Fibroblast of mammary gland (primary cell): ENCODE results near the gene QPCT.

Experiments
- DNase-seq: peaks from one replicate; pipeline ENCODE4 v3.0.0-alpha.2; 2010; ENCODE audit warnings: low read depth
- H3K4me3 ChIP-seq: 2 replicates; pipeline ENCODE4 v1.5.1; 2011; ENCODE audit warnings: low read depth, mild to moderate bottlenecking, low read length, moderate library complexity; ENCODE audit not compliant: control insufficient read depth
- CTCF ChIP-seq: conservative IDR thresholded peaks from 2 replicates; pipeline ENCODE4 v1.5.1; 2011; ENCODE audit warnings: low read depth, low read length, inconsistent platforms; ENCODE audit not compliant: control insufficient read depth, insufficient read depth

The QPCT gene

DNA sequence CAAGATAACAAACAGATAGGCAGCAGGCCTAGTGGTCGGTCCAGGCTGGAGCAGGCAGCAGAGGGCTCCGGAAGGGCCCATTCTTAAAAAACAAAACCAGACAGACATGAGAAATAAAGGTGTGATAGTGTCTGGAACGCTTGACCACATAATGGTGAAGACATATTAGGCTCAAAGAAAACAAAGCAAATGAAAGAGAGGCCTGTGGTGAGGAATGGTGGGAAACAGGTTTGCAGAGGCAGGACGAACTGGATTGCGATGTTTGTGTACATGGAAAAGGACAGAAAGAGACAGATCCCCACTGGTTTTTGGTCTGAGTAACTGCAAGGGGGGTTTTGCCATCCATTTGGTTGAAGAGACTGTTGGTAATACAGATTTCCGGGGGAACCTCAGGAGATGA, 19.9 kb downstream of the QPCT start:
- no peak overlapping the region for H3K4me3 ChIP-seq
- no peak for TF ChIP-seq CTCF
- DNase-seq = no peak

DNA sequence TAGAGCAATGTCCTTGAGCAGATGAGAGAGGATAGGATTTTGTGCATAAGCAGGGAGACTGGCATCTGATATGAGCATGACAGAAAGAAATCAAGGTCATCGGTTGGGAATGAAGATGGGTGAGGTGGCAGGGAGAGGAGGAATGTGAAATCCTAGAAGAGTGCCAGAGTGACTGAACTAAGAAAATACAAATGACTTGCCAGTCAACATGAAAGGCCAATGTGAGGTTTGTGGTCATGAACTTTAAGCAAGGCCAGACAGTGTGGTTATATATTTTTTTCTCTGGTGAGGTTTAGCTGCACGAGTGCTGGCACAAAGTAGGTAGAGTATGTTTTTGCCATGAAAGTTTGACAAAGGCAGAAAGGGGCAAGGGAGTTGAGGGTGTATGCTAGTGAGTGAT, 21.2 kb downstream of the QPCT start:
- DNase-seq = no peak
- no peak overlapping the region for H3K4me3 ChIP-seq
- TF ChIP-seq CTCF = no peak

GRCh38 chr2:37366773-37367172, 22.3 kb downstream of the QPCT start:
- no peak for TF ChIP-seq CTCF
- no peak for DNase-seq
- H3K4me3 ChIP-seq = no peak overlapping the region

DNA sequence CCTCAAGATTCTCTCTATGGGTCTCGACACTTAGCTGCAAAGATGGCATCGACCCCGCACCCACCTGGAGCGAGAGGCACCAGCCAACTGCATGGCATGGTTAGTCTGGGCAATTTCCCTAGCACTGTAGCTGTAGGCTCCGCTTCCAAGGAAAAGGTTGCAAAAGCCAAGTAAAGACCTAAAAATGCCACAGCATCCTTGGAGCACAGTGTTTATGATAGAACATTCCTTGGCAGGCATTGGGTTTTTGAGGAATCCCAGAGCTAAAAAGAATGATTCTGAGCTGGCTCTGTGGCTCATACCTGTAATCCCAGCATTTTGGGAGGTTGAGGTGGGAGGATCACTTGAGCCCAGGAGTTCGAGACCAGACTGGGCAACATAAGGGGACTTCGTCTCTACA, 22.9 kb downstream of the QPCT start:
- no peak for DNase-seq
- TF ChIP-seq CTCF = no peak
- H3K4me3 ChIP-seq = no peak overlapping the region

- DNase-seq = no peak
- TF ChIP-seq CTCF = no peak
- no peak overlapping the region for H3K4me3 ChIP-seq
Observed at GRCh38 chr2:37367984-37368383, 23.6 kb downstream of the QPCT start.

DNA sequence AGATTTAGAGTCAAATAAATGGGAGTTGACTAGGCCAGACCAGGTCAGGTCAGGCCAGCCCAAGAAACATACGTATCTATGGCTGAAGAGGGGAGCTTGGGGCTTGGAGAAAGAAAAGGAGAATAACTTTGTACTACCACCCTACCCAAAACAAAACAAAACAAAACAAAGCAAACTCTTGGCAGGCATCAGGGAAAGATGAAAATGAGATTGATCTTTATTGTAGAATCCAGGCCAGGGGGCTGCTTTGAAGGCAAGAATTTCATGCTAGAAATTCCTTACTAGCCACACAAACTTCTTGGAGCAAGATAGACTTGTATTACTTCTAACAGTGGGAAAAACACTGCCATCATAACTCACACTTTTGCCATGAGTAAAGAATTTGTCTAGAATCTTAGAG, 26.2 kb downstream of the QPCT start:
- DNase-seq = no peak
- H3K4me3 ChIP-seq = no peak overlapping the region
- TF ChIP-seq CTCF = no peak

- H3K4me3 ChIP-seq = no peak overlapping the region
- no peak for DNase-seq
- TF ChIP-seq CTCF = no peak
Observed at GRCh38 chr2:37372000-37372399, 27.6 kb downstream of the QPCT start.
